K562 (cell line): ENCODE results near the gene SOBP. TPM values are rescaled to one million over a fixed set of nuclear protein-coding genes. Genes with fewer than 3 reads are reported as not detected.

Experiments used
- ATAC-seq: fragments of 200-7000 bp; cut with Tn5 transposase; 3 replicates; pipeline ENCODE4 v1.9.1; 2020; ENCODE audit warnings: moderate library complexity
- BruUV-seq: library from RNA; stranded (reverse); fragments of 400-500 nt; replicated peaks from 2 replicates; lab custom pipeline; 2021; lab: Mats Ljungman, UMichigan
- CTCF ChIA-PET: fragments of 300-600 bp; formaldehyde crosslinking; extraction: SDS; loops from one replicate; lab custom pipeline; 2021; ENCODE audit warnings: low intra/inter-chr PET ratio; lab: Yijun Ruan, JAX
- POLR2A ChIA-PET: fragments of 300-600, 350-650 bp; sonication (Branson Sonifier 250); formaldehyde crosslinking; extraction: SDS; loops from one replicate; lab custom pipeline; 2021; ENCODE audit warnings: antibody characterized with exemption, inconsistent platforms; lab: Yijun Ruan, JAX
- DNase-seq, 4 experiments: peaks; one replicate each; pipeline versions ENCODE4 v3.0.0 to v3.0.0-alpha.2; 2011 to 2018; ENCODE audit warnings: low spot score in 3 of 4, mixed read lengths in 3 of 4; ENCODE audit errors: extremely low read depth in 1 of 4
- FAIRE-seq: peaks from 2 replicates; lab custom pipeline; 2011; peaks lifted over from hg19 to GRCh38; lab: Jason Lieb, UNC
- H2AFZ ChIP-seq: 2 replicates; pipeline ENCODE4 v1.6.0; 2011; ENCODE audit warnings: low read depth, low read length, control low read depth, inconsistent platforms
- H3K27ac ChIP-seq: fragments of 200-600 bp; 3 replicates; pipeline ENCODE4 v1.8.0; 2011; ENCODE audit warnings: low read depth, mild to moderate bottlenecking, control low read depth, inconsistent platforms, low read length, moderate library complexity, mixed read lengths; ENCODE audit errors: extremely low read depth
- H3K27me3 ChIP-seq, 2 experiments: fragments of 300-600 bp in 1 of 2; 2 replicates in 1 of 2; 3 replicates in 1 of 2; pipeline versions ENCODE4 v1.6.0 to v1.8.0; 2011; ENCODE audit warnings: inconsistent platforms in 2 of 2, low read length in 2 of 2, mild to moderate bottlenecking in 1 of 2, mixed read lengths in 1 of 2, moderate library complexity in 1 of 2; ENCODE audit not compliant: control insufficient read depth in 2 of 2, insufficient read depth in 2 of 2
- H3K36me3 ChIP-seq: fragments of 300-600 bp; 3 replicates; pipeline ENCODE4 v1.8.0; 2011; ENCODE audit warnings: mild to moderate bottlenecking, low read length, inconsistent platforms; ENCODE audit not compliant: control insufficient read depth, insufficient read depth
- H3K4me1 ChIP-seq, 2 experiments: fragments of 200-600 bp in 1 of 2; replicated peaks in 1 of 2; 2 replicates in 1 of 2; 3 replicates in 1 of 2; pipeline versions ENCODE4 v1.5.1 to v1.8.0; 2011; ENCODE audit warnings: inconsistent platforms in 2 of 2, low read length in 2 of 2, mild to moderate bottlenecking in 1 of 2, mixed read lengths in 1 of 2, moderate library complexity in 1 of 2; ENCODE audit not compliant: control insufficient read depth in 2 of 2, insufficient read depth in 2 of 2
- H3K4me2 ChIP-seq: 2 replicates; pipeline ENCODE4 v1.6.1; 2011; ENCODE audit warnings: low read length, control low read depth, inconsistent platforms, mixed read lengths; ENCODE audit not compliant: insufficient read depth
- H3K4me3 ChIP-seq: fragments of 200-600 bp; sonication (generic), shearing (Covaris generic); 2 replicates; pipeline ENCODE4 v1.5.1; 2016; ENCODE audit warnings: control low read depth, inconsistent platforms
- H3K79me2 ChIP-seq: fragments of 200-600 bp; 3 replicates; pipeline ENCODE4 v1.8.0; 2011; ENCODE audit warnings: low read length, inconsistent platforms; ENCODE audit not compliant: control insufficient read depth, insufficient read depth
- H3K9ac ChIP-seq, 2 experiments: 2 replicates each; pipeline versions ENCODE4 v1.6.0 to v1.6.1; 2011; ENCODE audit warnings: low read depth in 2 of 2, low read length in 2 of 2, control low read depth in 1 of 2, inconsistent platforms in 1 of 2, mild to moderate bottlenecking in 1 of 2, mixed read lengths in 1 of 2; ENCODE audit not compliant: insufficient read depth in 1 of 2
- H3K9me1 ChIP-seq: one replicate; pipeline ENCODE4 v1.6.0; 2011; ENCODE audit warnings: inconsistent platforms, mild to moderate bottlenecking, low read length, moderate library complexity; ENCODE audit not compliant: control insufficient read depth, insufficient read depth
- H3K9me3 ChIP-seq: replicated peaks from 2 replicates; pipeline ENCODE4 v1.5.1; 2011; ENCODE audit warnings: low read depth, low read length, inconsistent platforms; ENCODE audit not compliant: control insufficient read depth, insufficient read depth
- H4K20me1 ChIP-seq: replicated peaks from 2 replicates; pipeline ENCODE4 v1.6.1; 2011; ENCODE audit warnings: low read length, inconsistent platforms, mixed read lengths; ENCODE audit not compliant: control insufficient read depth, insufficient read depth
- CEBPB ChIP-seq: fragments of 450-650 bp; IDR thresholded peaks from 2 replicates; pipeline ENCODE4 v1.6.1; 2016; ENCODE audit warnings: missing genetic modification characterization, missing compliant biosample characterization
- CEBPG ChIP-seq, 3 experiments: fragments of 200-800 bp in 1 of 3; sonication (Bioruptor generic) in 1 of 3; sonication (generic) in 1 of 3; formaldehyde crosslinking in 1 of 3; IDR thresholded peaks in 2 of 3; conservative IDR thresholded peaks in 1 of 3; 2 replicates each; pipeline versions ENCODE4 v1.6.1 to v1.8.0; 2016 to 2022; ENCODE audit warnings: missing compliant biosample characterization in 2 of 3, missing genetic modification characterization in 2 of 3, mild to moderate bottlenecking in 1 of 3, missing genetic modification reagents in 1 of 3
- MXI1 ChIP-seq: IDR thresholded peaks from 2 replicates; pipeline ENCODE4 v1.6.1; 2011; ENCODE audit warnings: low read depth, mild to moderate bottlenecking, improper control_type of control experiment, low read length
- WGBS: fragments of 100-300 bp; shearing (Covaris generic); methylation state at CpG from one replicate; pipeline ENCODE4 v1.1.6; 2016; ENCODE audit warnings: low coverage, mixed read lengths; ENCODE audit not compliant: insufficient coverage; ENCODE audit errors: missing lambda C conversion rate; 5-methylcytosine and 5-hydroxymethylcytosine counted together
- in situ Hi-C: fragments of 300-500 bp; cut with MboI; formaldehyde crosslinking; loops from 4 replicates; pipeline ENCODE4 v1.15.0; 2018; ENCODE audit warnings: inconsistent platforms, mixed read lengths
- intact Hi-C: fragments of 100-400 bp; cut with micrococcal nuclease; formaldehyde crosslinking; loops from 2 replicates; pipeline ENCODE4 v1.14.2; 2022
- polyA plus RNA-seq, 8 experiments: library from polyadenylated mRNA; depleted of rRNA in 4 of 8; stranded (reverse) in 5 of 8; unstranded in 3 of 8; fragments of >200 nt; fragmentation: Nextera tagmentation in 2 of 8; fragmentation: Illumina TruSeq in 1 of 8; extraction: Ambion mirVana in 2 of 8; extraction: Trizol in 1 of 8; gene quantifications; 2 replicates each; pipeline versions ENCODE4 v1.2.1 to v1.2.3, GENCODE V29; 2011 to 2014; ENCODE audit warnings: inconsistent platforms in 1 of 8, missing spikeins in 1 of 8
- total RNA-seq, 7 experiments: library from RNA; depleted of rRNA in 6 of 7; stranded (reverse); fragments of >200 nt in 6 of 7; fragmentation: Illumina TruSeq in 2 of 7; extraction: Trizol in 2 of 7; gene quantifications; 2 replicates each; pipeline versions ENCODE4 v1.2.1 to v1.2.3, GENCODE V29; 2011 to 2021; ENCODE audit warnings: low replicate concordance in 1 of 7
- TF ChIP-seq, protein P1 (sequence below): fragments of 200-800 bp; sonication (Bioruptor generic); IDR thresholded peaks from 2 replicates; pipeline ENCODE4 v1.6.1; 2016; ENCODE audit warnings: missing genetic modification characterization, missing compliant biosample characterization

The SOBP gene
- total and polyA plus RNA-seq, 9 of the 15 experiments (the other 6 are each of a cell fraction or from before 2014, with no cell fraction given) = 0.16 TPM; not detected in 8

DNA sequence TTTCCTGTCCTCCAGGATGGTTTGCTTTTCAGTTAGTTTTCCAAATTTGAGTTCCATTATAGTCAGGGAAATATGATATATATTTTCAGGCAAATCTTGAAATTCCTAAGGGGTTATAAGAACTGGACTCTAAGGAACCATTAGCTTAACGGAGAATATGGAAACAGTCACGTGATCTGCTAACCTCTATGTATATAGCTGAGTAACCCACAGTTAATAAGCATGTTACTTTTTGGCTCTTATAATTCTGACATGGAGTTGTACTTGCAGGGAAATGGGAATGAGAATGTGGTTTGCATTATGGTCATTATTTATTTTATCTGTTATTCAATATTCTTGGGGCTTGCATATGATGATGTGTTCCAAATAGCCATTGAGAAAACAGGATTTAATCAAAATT, 23.3 kb downstream of the SOBP start (continued):
- TF ChIP-seq, protein P1, sequence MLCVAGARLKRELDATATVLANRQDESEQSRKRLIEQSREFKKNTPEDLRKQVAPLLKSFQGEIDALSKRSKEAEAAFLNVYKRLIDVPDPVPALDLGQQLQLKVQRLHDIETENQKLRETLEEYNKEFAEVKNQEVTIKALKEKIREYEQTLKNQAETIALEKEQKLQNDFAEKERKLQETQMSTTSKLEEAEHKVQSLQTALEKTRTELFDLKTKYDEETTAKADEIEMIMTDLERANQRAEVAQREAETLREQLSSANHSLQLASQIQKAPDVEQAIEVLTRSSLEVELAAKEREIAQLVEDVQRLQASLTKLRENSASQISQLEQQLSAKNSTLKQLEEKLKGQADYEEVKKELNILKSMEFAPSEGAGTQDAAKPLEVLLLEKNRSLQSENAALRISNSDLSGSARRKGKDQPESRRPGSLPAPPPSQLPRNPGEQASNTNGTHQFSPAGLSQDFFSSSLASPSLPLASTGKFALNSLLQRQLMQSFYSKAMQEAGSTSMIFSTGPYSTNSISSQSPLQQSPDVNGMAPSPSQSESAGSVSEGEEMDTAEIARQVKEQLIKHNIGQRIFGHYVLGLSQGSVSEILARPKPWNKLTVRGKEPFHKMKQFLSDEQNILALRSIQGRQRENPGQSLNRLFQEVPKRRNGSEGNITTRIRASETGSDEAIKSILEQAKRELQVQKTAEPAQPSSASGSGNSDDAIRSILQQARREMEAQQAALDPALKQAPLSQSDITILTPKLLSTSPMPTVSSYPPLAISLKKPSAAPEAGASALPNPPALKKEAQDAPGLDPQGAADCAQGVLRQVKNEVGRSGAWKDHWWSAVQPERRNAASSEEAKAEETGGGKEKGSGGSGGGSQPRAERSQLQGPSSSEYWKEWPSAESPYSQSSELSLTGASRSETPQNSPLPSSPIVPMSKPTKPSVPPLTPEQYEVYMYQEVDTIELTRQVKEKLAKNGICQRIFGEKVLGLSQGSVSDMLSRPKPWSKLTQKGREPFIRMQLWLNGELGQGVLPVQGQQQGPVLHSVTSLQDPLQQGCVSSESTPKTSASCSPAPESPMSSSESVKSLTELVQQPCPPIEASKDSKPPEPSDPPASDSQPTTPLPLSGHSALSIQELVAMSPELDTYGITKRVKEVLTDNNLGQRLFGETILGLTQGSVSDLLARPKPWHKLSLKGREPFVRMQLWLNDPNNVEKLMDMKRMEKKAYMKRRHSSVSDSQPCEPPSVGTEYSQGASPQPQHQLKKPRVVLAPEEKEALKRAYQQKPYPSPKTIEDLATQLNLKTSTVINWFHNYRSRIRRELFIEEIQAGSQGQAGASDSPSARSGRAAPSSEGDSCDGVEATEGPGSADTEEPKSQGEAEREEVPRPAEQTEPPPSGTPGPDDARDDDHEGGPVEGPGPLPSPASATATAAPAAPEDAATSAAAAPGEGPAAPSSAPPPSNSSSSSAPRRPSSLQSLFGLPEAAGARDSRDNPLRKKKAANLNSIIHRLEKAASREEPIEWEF (CRISPR knock-in tag) = no peak
- TF ChIP-seq, all 486 proteins: peak for 5

DNA sequence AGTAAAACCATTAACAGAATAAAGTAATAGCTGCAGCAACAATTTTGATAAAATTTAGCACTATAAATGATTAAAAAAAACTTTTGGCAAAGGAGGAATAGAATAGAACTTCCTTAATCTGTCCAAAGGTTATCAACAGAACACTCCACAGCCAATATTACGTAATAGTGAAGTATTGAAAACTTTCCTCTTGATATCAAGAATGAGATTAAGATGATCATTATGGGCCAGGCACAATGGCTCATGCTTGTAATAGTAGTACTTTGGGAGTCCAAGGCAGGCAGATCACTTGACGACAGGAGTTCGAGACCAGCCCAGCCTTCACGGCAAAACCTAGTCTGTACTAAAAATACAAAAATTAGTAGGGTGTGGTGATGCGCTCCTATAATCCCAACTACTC, 26.0 kb downstream of the SOBP start:
- H3K4me2 ChIP-seq = no peak overlapping the region
- in situ Hi-C loops = no loop called here
- CTCF ChIA-PET = no interaction called here
- DNase-seq = no peak
- H4K20me1 ChIP-seq = no peaks in the 10 kb centered on the region
- H3K4me1 ChIP-seq = 0 out of 5 replicates have a peak, but pooled peaks cover 0 to under 1% of the 10 kb centered on the region in 2 experiments
- no peaks in the 10 kb centered on the region for H3K27me3 ChIP-seq
- BruUV-seq = no TSS peak
- H3K27ac ChIP-seq = no peak overlapping the region
- H3K9ac ChIP-seq = no peak overlapping the region
- 30% methylated on average over 5 of the region's 5 CpGs for WGBS
- H3K36me3 ChIP-seq = no peaks in the 10 kb centered on the region
- no peak for FAIRE-seq
- H3K4me3 ChIP-seq = no peak overlapping the region
- H3K9me3 ChIP-seq = no peaks in the 10 kb centered on the region; the same call in 1 of the 2 replicates
- no peak for ATAC-seq
- TF ChIP-seq CEBPG (CRISPR knock-in tag; IDR thresholded peaks at IDR 0.05) (no peak), CEBPG (tag; conservative IDR thresholded peaks at IDR 0.05 in 1 of 2, IDR thresholded peaks at IDR 0.05 in 1 of 2) (peak in 1 of 2 experiments; percentile 75; a peak in 2 of 4 replicates), CEBPB (tag) (peak; percentile 81), MXI1 (no peak)
- TF ChIP-seq, all 486 proteins: peak for 2
- POLR2A ChIA-PET = no interaction called here
- Histone ChIP-seq H3K9me1 (no peaks in the 10 kb centered on the region), H2AFZ (no peak overlapping the region), H3K79me2 (no peaks in the 10 kb centered on the region)
- intact Hi-C loops = no loop called here
